ENCODE data around the gene PSTK.

Gene PSTK

GRCh38 chr10:122980209-122981065, at the start of gene PSTK:
TSS of gene PSTK (plus strand) at chr10:122980401. CDS start at chr10:122980480, 79 bp downstream.
- DNase-seq: peak; percentile 94

- DNase-seq: no peak
These were observed 48.9 kb upstream of the PSTK start for GRCh38 chr10:122931088-122931906.

GRCh38 chr10:122939133-122939855, 40.9 kb upstream of the PSTK start:
- DNase-seq: no peak

- no peak for DNase-seq
These were observed 40.2 kb upstream of the PSTK start for GRCh38 chr10:122939856-122940543.

GRCh38 chr10:122949296-122949695, 30.9 kb upstream of the PSTK start:
- DNase-seq: no peak

GRCh38 chr10:122953902-122954730, 26.1 kb upstream of the PSTK start, which contains the start of gene C10orf88:
TSS of gene C10orf88 (minus strand) at chr10:122954227. CDS start at chr10:122954178, 49 bp downstream.
- DNase-seq: peak; percentile 99

- DNase-seq: no peak
These were observed 25.5 kb upstream of the PSTK start for GRCh38 chr10:122954731-122955050.

- no peak for DNase-seq
These were observed 24.3 kb upstream of the PSTK start for GRCh38 chr10:122955892-122956291.

- DNase-seq: no peak
These were observed 22.7 kb upstream of the PSTK start for GRCh38 chr10:122957474-122957873.

- peak; percentile 8 for DNase-seq
These were observed 17.8 kb upstream of the PSTK start for GRCh38 chr10:122962405-122962804.

- no peak for DNase-seq
These were observed 13.3 kb upstream of the PSTK start for GRCh38 chr10:122966879-122967278.

- DNase-seq: no peak
These were observed 11.5 kb upstream of the PSTK start for GRCh38 chr10:122968698-122969097.

GRCh38 chr10:122974023-122974422, 6.2 kb upstream of the PSTK start:
- no peak for DNase-seq

GRCh38 chr10:122974543-122975064, 5.6 kb upstream of the PSTK start:
- DNase-seq: no peak

GRCh38 chr10:122981066-122981464, 864 bp downstream of the PSTK start:
- DNase-seq: peak; percentile 19

GRCh38 chr10:122983898-122984297, 3.7 kb downstream of the PSTK start:
- DNase-seq: no peak

- DNase-seq: no peak
These were observed 4.5 kb downstream of the PSTK start for GRCh38 chr10:122984708-122985107.

GRCh38 chr10:122986335-122986734, 6.1 kb downstream of the PSTK start:
- DNase-seq: no peak

- DNase-seq: no peak
These were observed 8.3 kb downstream of the PSTK start for GRCh38 chr10:122988501-122988900.

- no peak for DNase-seq
These were observed 10.1 kb downstream of the PSTK start for GRCh38 chr10:122990278-122990677.

GRCh38 chr10:122992031-122992585, 11.9 kb downstream of the PSTK start:
- no peak for DNase-seq
